ENCODE results near the gene OSCP1.

GRCh38 chr1:36420836-36421317 lies 29.4 kb downstream of the OSCP1 start:
- no peak for TF ChIP-seq ZNF274 (IDR thresholded peaks at IDR 0.05; ENCODE audit: low read depth, low read length)
- no peak for TF ChIP-seq YY1 (IDR thresholded peaks at IDR 0.05; ENCODE audit: insufficient read depth, insufficient read length)
- no peak for TF ChIP-seq SUZ12 (IDR thresholded peaks at IDR 0.05; ENCODE audit: extremely low read depth, insufficient read depth, insufficient read length)

Measured in NT2/D1 (cell line).